Kidney (tissue), 14 donors: ENCODE measurements around the gene GPI. TPM values are rescaled to one million over a fixed set of nuclear protein-coding genes. Genes with fewer than 3 reads are reported as not detected.
A peak's percentile ranks its signal among the peaks of the same experiment; 100 is the strongest.

Source experiments
- DNase-seq, 5 donors: peaks; one replicate each; pipeline ENCODE4 v3.0.0-alpha.2; 2013 to 2020
- FAIRE-seq: peaks from 2 replicates; lab custom pipeline; 2012; peaks lifted over from hg19 to GRCh38; lab: Jason Lieb, UNC
- H3K27ac ChIP-seq, 2 donors: one replicate each; pipeline ENCODE4 v1.7.0; 2013; ENCODE audit warnings: low read depth in 2 of 2, low read length in 2 of 2, inconsistent platforms in 1 of 2
- H3K27me3 ChIP-seq: one replicate; pipeline ENCODE4 v1.7.1; 2013; ENCODE audit warnings: low read length, inconsistent platforms; ENCODE audit not compliant: control insufficient read depth, insufficient read depth
- H3K36me3 ChIP-seq, 3 donors: one replicate each; pipeline versions ENCODE4 v1.7.0 to v1.7.1; 2013; ENCODE audit warnings: low read length in 3 of 3, control low read depth in 1 of 3, inconsistent platforms in 1 of 3; ENCODE audit not compliant: insufficient read depth in 3 of 3, control insufficient read depth in 2 of 3
- H3K4me1 ChIP-seq, 3 donors: one replicate each; pipeline versions ENCODE4 v1.7.0 to v1.7.1; 2013; ENCODE audit warnings: low read length in 3 of 3, inconsistent platforms in 1 of 3, low read depth in 1 of 3; ENCODE audit not compliant: control insufficient read depth in 2 of 3, insufficient read depth in 2 of 3
- H3K4me3 ChIP-seq, 3 donors: one replicate each; pipeline versions ENCODE4 v1.7.0 to v1.8.1; 2013; ENCODE audit warnings: low read length in 3 of 3, control low read depth in 1 of 3, inconsistent platforms in 1 of 3
- H3K9ac ChIP-seq, 3 donors: one replicate each; pipeline versions ENCODE4 v1.7.0 to v1.7.1; 2013; ENCODE audit warnings: low read length in 3 of 3, control low read depth in 1 of 3, inconsistent platforms in 1 of 3
- H3K9me3 ChIP-seq, 3 donors: one replicate each; pipeline versions ENCODE4 v1.7.0 to v1.7.1; 2013; ENCODE audit warnings: low read length in 3 of 3, control low read depth in 1 of 3, inconsistent platforms in 1 of 3; ENCODE audit not compliant: control insufficient read depth in 2 of 3, insufficient read depth in 1 of 3
- intact Hi-C: fragments of 100-400 bp; cut with DNase I; formaldehyde crosslinking; loops from one replicate; pipeline ENCODE4 v1.11.1; 2022
- polyA plus RNA-seq: library from polyadenylated mRNA; stranded (reverse); fragments of 350-450 nt; fragmentation: Illumina TruSeq; extraction: RNeasy Lipid Tissue Mini Kit (QIAGEN cat#74804); gene quantifications from one replicate; pipeline ENCODE4 v1.2.3, GENCODE V29; 2014; ENCODE audit warnings: low read depth, low replicate concordance; ENCODE audit not compliant: insufficient read depth
- total RNA-seq: library from RNA; stranded (reverse); fragmentation: NEBNext Ultra II Directional; extraction: Animal tissue kit (Norgen Biotek cat#: 25700); gene quantifications from one replicate; pipeline ENCODE4 v1.2.1, GENCODE V29; 2021
- TF ChIP-seq, protein P1 (sequence below): IDR thresholded peaks from 3 replicates; pipeline ENCODE4 v1.5.1; 2012; ENCODE audit warnings: mild to moderate bottlenecking, moderate library complexity, borderline replicate concordance; ENCODE audit not compliant: insufficient read depth; ENCODE audit errors: extremely low read depth
- donor health status: control.
- donor health status: control.
- donor health status: control.
- donor health status: control.
- donor health status: control.
- donor health status: DM: yes; HTN: yes; CAD: no.
- donor health status: Normal renal cell carcinoma (clear cell type).

Gene GPI
- total and polyA plus RNA-seq, 2 donors from 2014 or later: 257 to 315 TPM

DNA sequence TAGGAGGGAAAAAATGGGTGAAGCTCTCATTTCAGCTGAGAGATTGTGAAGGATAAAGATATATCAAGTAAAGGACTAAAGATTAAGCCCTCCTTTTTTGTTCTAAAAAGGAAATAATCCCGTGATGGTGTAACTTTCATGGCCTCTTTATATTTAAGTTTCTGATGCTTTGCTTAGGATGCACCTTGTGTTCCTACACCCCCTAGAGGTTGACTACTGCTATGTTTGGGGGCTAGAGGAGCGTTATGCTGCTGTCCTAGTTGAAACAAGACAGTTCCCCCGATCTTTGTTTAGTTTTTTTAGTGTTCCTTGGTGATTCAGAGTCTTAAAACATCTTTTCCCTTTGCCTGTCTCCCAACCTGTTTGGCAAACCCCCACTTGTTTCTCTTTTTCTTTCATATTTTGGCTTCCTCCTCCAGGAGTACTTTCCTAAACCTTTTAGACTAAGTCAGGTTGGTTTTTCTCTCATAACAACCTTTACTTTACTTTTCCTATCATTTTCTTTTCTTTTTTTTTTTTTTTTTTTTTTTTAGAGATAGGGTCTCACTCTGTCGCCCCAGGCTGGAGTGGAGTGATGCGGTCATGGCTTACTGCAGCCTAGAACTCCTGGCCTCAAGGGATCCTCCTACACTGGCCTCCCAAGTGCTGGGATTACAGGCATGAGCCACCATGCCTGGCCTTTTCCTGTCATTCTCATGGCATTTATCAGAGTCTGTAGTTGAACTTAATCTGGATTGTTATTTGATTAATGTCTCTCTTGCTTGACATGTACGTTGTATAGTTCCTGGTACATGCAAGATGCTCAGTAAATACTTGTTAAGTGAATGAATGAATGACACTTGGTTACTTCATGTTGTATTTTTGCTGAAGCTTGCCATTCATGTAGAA is 66.0 kb downstream of the GPI start:
- peak in 2 of 5 donors; percentile 27 to 61 for DNase-seq
- intact Hi-C loops: no loop called here
- Histone ChIP-seq H3K4me3 (peak overlapping the region in 1 of 3 donors; percentile 18), H3K4me1 (peaks cover 0 to 4% (median 2%) of the 10 kb centered on the region in 3 donors), H3K27me3 (no peaks in the 10 kb centered on the region), H3K36me3 (peaks cover 0 to 4% (median 2%) of the 10 kb centered on the region in 3 donors), H3K9ac (no peak overlapping the region), H3K27ac (no peak overlapping the region), H3K9me3 (no peaks in the 10 kb centered on the region)
- FAIRE-seq: no peak
- TF ChIP-seq, protein P1, sequence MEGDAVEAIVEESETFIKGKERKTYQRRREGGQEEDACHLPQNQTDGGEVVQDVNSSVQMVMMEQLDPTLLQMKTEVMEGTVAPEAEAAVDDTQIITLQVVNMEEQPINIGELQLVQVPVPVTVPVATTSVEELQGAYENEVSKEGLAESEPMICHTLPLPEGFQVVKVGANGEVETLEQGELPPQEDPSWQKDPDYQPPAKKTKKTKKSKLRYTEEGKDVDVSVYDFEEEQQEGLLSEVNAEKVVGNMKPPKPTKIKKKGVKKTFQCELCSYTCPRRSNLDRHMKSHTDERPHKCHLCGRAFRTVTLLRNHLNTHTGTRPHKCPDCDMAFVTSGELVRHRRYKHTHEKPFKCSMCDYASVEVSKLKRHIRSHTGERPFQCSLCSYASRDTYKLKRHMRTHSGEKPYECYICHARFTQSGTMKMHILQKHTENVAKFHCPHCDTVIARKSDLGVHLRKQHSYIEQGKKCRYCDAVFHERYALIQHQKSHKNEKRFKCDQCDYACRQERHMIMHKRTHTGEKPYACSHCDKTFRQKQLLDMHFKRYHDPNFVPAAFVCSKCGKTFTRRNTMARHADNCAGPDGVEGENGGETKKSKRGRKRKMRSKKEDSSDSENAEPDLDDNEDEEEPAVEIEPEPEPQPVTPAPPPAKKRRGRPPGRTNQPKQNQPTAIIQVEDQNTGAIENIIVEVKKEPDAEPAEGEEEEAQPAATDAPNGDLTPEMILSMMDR: peak; percentile 44

DNA sequence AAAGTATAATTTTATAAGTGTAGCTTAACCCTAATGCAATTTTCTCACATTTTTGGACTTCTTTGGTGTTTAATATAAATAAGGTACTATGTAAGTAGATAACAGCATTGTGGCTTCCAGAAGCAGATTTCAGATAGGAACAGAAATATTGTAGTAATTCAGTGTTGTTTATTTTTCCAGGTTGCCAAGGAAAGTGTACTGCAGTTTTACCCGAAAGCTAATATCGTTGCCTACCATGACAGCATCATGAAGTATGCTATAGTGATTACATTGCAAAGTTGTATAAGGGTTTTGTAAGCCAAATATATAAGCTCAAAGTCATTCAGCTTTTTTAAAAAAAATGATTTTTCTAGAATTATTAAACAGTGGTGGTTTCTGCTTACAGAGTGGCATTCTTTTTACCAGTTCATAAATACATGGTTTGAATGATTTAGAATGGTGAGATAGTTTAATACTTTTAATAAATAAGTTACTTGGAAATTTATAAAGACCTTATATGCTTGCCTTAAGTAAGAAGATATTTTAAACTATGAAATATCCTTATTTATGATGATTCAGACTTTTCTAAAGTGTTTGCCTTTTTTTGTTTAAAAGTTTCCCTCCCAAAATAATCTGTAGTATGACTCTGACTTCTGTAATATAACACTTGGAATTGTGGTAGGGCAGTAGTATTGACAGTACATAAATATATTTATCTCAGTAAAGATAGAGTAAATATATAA is 66.8 kb downstream of the GPI start:
- DNase-seq: no peak
- Histone ChIP-seq H3K27me3 (no peaks in the 10 kb centered on the region), H3K9ac (no peak overlapping the region), H3K9me3 (no peaks in the 10 kb centered on the region), H3K27ac (no peak overlapping the region), H3K36me3 (peaks cover 4 to 6% (median 4%) of the 10 kb centered on the region in 3 donors), H3K4me3 (no peak overlapping the region), H3K4me1 (peaks cover 0 to 4% (median 2%) of the 10 kb centered on the region in 3 donors)
- intact Hi-C loops: no loop called here
- TF ChIP-seq, protein P1: no peak
- FAIRE-seq: no peak

DNA sequence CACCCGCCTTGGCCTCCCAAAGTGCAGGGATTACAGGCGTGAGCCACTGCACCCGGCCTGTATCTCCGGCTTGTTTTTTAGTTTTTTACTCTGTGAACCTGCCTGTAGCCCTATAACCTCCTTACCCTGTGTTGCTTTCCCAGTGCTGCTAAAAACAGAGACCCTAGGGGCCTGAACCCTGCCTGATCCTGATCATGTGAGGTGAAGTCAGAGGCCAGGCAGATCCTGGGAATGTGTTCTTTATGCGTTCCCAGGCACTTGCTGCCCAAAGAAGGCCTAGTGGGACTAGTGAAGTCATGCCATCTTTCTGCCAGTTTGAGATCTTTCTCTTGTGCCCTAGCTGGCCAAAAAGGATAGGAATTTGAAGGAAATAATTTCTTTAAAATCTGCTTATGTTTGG is 67.8 kb downstream of the GPI start:
- no peaks in the 10 kb centered on the region for H3K9me3 ChIP-seq
- H3K27me3 ChIP-seq: no peaks in the 10 kb centered on the region
- H3K4me1 ChIP-seq: peaks cover 0 to 4% (median 2%) of the 10 kb centered on the region in 3 donors
- no peak for DNase-seq
- TF ChIP-seq, protein P1: no peak
- no peak overlapping the region for H3K4me3 ChIP-seq
- peaks cover 4 to 8% (median 4%) of the 10 kb centered on the region in 3 donors for H3K36me3 ChIP-seq
- no peak overlapping the region for H3K9ac ChIP-seq
- no peak for FAIRE-seq
- intact Hi-C loops: no loop called here
- no peak overlapping the region for H3K27ac ChIP-seq
